WTC11 (cell line): ENCODE data around the gene MAP4K4. TPM values are rescaled to one million over a fixed set of nuclear protein-coding genes. Genes with fewer than 3 reads are reported as not detected.

Experiments used
- ATAC-seq: fragments of 200-7000 bp; cut with Tn5 transposase; 2 replicates; pipeline ENCODE4 v1.10.0; 2021; ENCODE audit warnings: mild to moderate bottlenecking, moderate library complexity
- CTCF ChIA-PET: fragments of 300-600 bp; sonication (Branson Sonifier 250); formaldehyde crosslinking; loops from one replicate; lab custom pipeline; 2021; ENCODE audit warnings: antibody characterized with exemption; lab: Charles Lee
- POLR2A ChIA-PET: fragments of 350-600 bp; sonication (Branson Sonifier 250); formaldehyde crosslinking; loops from one replicate; lab custom pipeline; 2021; ENCODE audit warnings: antibody characterized with exemption; lab: Charles Lee
- DNase-seq: peaks from one replicate; pipeline ENCODE4 v3.0.0; 2021; ENCODE audit warnings: low spot score
- H3K27ac Mint-ChIP-seq: 2 replicates; pipeline ENCODE4 v1.8.0; 2021; ENCODE audit warnings: mixed read lengths
- H3K27me3 Mint-ChIP-seq: 2 replicates; pipeline ENCODE4 v1.8.0; 2021; ENCODE audit warnings: low read depth, mild to moderate bottlenecking, moderate library complexity, mixed read lengths
- H3K36me3 Mint-ChIP-seq: 2 replicates; pipeline ENCODE4 v1.8.0; 2021; ENCODE audit warnings: mixed read lengths
- H3K4me1 Mint-ChIP-seq: 2 replicates; pipeline ENCODE4 v1.8.0; 2022; ENCODE audit warnings: mixed read lengths
- H3K4me3 Mint-ChIP-seq: 2 replicates; pipeline ENCODE4 v1.8.0; 2021; ENCODE audit warnings: mild to moderate bottlenecking, moderate library complexity, mixed read lengths
- H3K9me3 Mint-ChIP-seq: 2 replicates; pipeline ENCODE4 v1.8.0; 2021; ENCODE audit warnings: mixed read lengths
- CREM ChIP-seq: sonication (generic); formaldehyde crosslinking; IDR thresholded peaks from 2 replicates; pipeline ENCODE4 v1.8.1; 2022; ENCODE audit warnings: mild to moderate bottlenecking, missing genetic modification reagents, moderate library complexity
- EMX1 ChIP-seq: fragments of 250-450 bp; sonication (Bioruptor Pico); IDR thresholded peaks from 2 replicates; pipeline ENCODE4 v1.8.0; 2021; ENCODE audit warnings: mild to moderate bottlenecking
- ERG ChIP-seq: fragments of 250-450 bp; sonication (Bioruptor Pico); IDR thresholded peaks from 2 replicates; pipeline ENCODE4 v1.8.0; 2021; ENCODE audit warnings: mild to moderate bottlenecking
- ESRRA ChIP-seq: sonication (generic); formaldehyde crosslinking; IDR thresholded peaks from 2 replicates; pipeline ENCODE4 v1.8.1; 2022; ENCODE audit warnings: mild to moderate bottlenecking, missing genetic modification reagents, borderline replicate concordance
- FOXP4 ChIP-seq: sonication (generic); formaldehyde crosslinking; IDR thresholded peaks from 2 replicates; pipeline ENCODE4 v1.8.0; 2022; ENCODE audit warnings: mild to moderate bottlenecking, missing genetic modification reagents
- GTF2I ChIP-seq: fragments of 250-450 bp; sonication (Bioruptor Pico); conservative IDR thresholded peaks from 2 replicates; pipeline ENCODE4 v1.4.0; 2021; ENCODE audit warnings: mild to moderate bottlenecking
- IRF2 ChIP-seq: sonication (generic); formaldehyde crosslinking; IDR thresholded peaks from 2 replicates; pipeline ENCODE4 v1.8.0; 2022; ENCODE audit warnings: low read depth, missing genetic modification reagents, borderline replicate concordance
- MAX ChIP-seq: sonication (generic); formaldehyde crosslinking; IDR thresholded peaks from 2 replicates; pipeline ENCODE4 v1.8.0; 2022; ENCODE audit warnings: mild to moderate bottlenecking, missing genetic modification reagents
- MYBL2 ChIP-seq: sonication (generic); formaldehyde crosslinking; IDR thresholded peaks from 2 replicates; pipeline ENCODE4 v1.8.1; 2023; ENCODE audit warnings: mild to moderate bottlenecking, moderate library complexity, missing genetic modification reagents
- NR2C2 ChIP-seq: sonication (generic); formaldehyde crosslinking; IDR thresholded peaks from 2 replicates; pipeline ENCODE4 v1.8.0; 2022; ENCODE audit warnings: mild to moderate bottlenecking, missing genetic modification reagents
- PREB ChIP-seq: sonication (generic); formaldehyde crosslinking; IDR thresholded peaks from 2 replicates; pipeline ENCODE4 v1.8.1; 2022; ENCODE audit warnings: mild to moderate bottlenecking, missing genetic modification reagents, moderate library complexity, borderline replicate concordance
- RELA ChIP-seq: sonication (generic); formaldehyde crosslinking; IDR thresholded peaks from 2 replicates; pipeline ENCODE4 v1.8.1; 2022; ENCODE audit warnings: missing genetic modification reagents, mild to moderate bottlenecking, borderline replicate concordance
- SMAD3 ChIP-seq: sonication (generic); formaldehyde crosslinking; IDR thresholded peaks from 2 replicates; pipeline ENCODE4 v1.8.0; 2022; ENCODE audit warnings: missing genetic modification reagents, mild to moderate bottlenecking, borderline replicate concordance
- TP53 ChIP-seq: sonication (generic); formaldehyde crosslinking; IDR thresholded peaks from 2 replicates; pipeline ENCODE4 v1.8.1; 2023; ENCODE audit warnings: mild to moderate bottlenecking, missing genetic modification reagents
- ZNF121 ChIP-seq: sonication (generic); formaldehyde crosslinking; IDR thresholded peaks from 2 replicates; pipeline ENCODE4 v1.8.0; 2023; ENCODE audit warnings: missing genetic modification reagents
- ZNF232 ChIP-seq: sonication (generic); formaldehyde crosslinking; IDR thresholded peaks from 2 replicates; pipeline ENCODE4 v1.8.0; 2022; ENCODE audit warnings: mild to moderate bottlenecking, missing genetic modification reagents
- ZNF281 ChIP-seq: sonication (generic); formaldehyde crosslinking; IDR thresholded peaks from 2 replicates; pipeline ENCODE4 v1.8.0; 2023; ENCODE audit warnings: mild to moderate bottlenecking, missing genetic modification reagents
- total RNA-seq: library from RNA; stranded (reverse); gene quantifications from 3 replicates; pipeline ENCODE4 v1.2.3, GENCODE V29; 2021
- TF ChIP-seq, protein P1 (sequence below): sonication (generic); formaldehyde crosslinking; conservative IDR thresholded peaks from 2 replicates; pipeline ENCODE4 v1.8.1; 2023; ENCODE audit warnings: mild to moderate bottlenecking, low read depth, missing genetic modification reagents, moderate library complexity
- TF ChIP-seq, protein P2 (sequence below): sonication (generic); formaldehyde crosslinking; IDR thresholded peaks from 2 replicates; pipeline ENCODE4 v1.8.1; 2023; ENCODE audit warnings: mild to moderate bottlenecking, missing genetic modification reagents
- TF ChIP-seq, protein P3 (sequence below): fragments of 250-450 bp; sonication (Bioruptor Pico); IDR thresholded peaks from 2 replicates; pipeline ENCODE4 v1.9.0; 2021; ENCODE audit warnings: moderate library complexity, mild to moderate bottlenecking, inconsistent platforms, borderline replicate concordance

The MAP4K4 gene
- total RNA-seq, 1 experiment from 2014 or later, result 112 TPM

GRCh38 chr2:101781326-101781725 lies 83.8 kb downstream of the MAP4K4 start (continued):
- TF ChIP-seq GTF2I (CRISPR knock-in tag), result no peak
- TF ChIP-seq, protein P1, sequence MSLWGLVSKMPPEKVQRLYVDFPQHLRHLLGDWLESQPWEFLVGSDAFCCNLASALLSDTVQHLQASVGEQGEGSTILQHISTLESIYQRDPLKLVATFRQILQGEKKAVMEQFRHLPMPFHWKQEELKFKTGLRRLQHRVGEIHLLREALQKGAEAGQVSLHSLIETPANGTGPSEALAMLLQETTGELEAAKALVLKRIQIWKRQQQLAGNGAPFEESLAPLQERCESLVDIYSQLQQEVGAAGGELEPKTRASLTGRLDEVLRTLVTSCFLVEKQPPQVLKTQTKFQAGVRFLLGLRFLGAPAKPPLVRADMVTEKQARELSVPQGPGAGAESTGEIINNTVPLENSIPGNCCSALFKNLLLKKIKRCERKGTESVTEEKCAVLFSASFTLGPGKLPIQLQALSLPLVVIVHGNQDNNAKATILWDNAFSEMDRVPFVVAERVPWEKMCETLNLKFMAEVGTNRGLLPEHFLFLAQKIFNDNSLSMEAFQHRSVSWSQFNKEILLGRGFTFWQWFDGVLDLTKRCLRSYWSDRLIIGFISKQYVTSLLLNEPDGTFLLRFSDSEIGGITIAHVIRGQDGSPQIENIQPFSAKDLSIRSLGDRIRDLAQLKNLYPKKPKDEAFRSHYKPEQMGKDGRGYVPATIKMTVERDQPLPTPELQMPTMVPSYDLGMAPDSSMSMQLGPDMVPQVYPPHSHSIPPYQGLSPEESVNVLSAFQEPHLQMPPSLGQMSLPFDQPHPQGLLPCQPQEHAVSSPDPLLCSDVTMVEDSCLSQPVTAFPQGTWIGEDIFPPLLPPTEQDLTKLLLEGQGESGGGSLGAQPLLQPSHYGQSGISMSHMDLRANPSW (CRISPR knock-in tag), result no peak
- TF ChIP-seq ESRRA (CRISPR knock-in tag), result no peak
- TF ChIP-seq IRF2 (CRISPR knock-in tag), result no peak

DNA sequence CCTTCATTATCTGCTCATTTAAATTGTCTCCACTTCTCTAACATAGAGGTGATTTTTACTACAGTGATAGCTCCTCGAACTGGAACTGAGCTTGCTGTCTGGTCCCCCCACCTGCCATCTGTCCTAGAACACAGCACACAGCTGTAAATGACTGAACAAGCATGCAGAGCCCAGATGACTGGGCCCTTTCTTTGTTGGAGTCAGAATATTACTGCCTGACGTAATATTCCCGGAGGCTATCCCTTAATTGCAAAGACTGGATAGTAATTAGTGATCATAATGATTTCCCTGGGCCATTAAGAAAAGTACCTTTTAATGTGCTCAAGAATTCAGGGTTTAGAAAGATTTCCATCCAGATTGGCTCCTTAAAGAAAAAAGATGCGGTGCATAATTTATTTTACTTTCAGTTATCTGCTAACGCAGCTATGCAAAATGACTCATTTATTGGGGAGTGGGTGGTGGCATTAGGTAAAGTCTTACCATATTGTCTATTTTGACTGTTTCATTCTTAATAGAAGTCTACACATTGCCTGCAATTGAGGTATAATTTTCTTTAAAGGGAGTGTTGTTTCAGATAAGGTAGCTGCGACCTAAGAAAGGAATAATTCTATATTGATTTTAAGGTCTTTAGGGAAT lies 84.4 kb downstream of the MAP4K4 start:
- no peak overlapping the region for H3K4me3 Mint-ChIP-seq
- H3K36me3 Mint-ChIP-seq, result no peaks in the 10 kb centered on the region
- DNase-seq (no peak), ATAC-seq (no peak)
- H3K9me3 Mint-ChIP-seq, result no peaks in the 10 kb centered on the region
- ChIA-PET CTCF (interaction anchor here (1.3 to 3.6 kb wide), 3 partner anchors 11 to 56 kb away, joined by 3 to 17 read pairs (median 4); no protein-coding TSS in a partner anchor), POLR2A (interaction anchor here (1.0 kb wide), 1 partner anchor 11 kb away, joined by 3 read pairs; no protein-coding TSS in a partner anchor)
- peaks cover 79% of the 10 kb centered on the region for H3K4me1 Mint-ChIP-seq
- no peak overlapping the region; the same call in 1 of the 2 replicates for H3K27ac Mint-ChIP-seq
- H3K27me3 Mint-ChIP-seq, result no peaks in the 10 kb centered on the region
- TF ChIP-seq EMX1 (CRISPR knock-in tag) (no peak), ZNF232 (no peak), MAX (CRISPR knock-in tag) (no peak), FOXP4 (no peak), TP53 (CRISPR knock-in tag) (no peak), PREB (CRISPR knock-in tag) (no peak), NR2C2 (CRISPR knock-in tag) (no peak), MYBL2 (CRISPR knock-in tag) (no peak), CREM (CRISPR knock-in tag) (no peak), ZNF281 (CRISPR knock-in tag) (no peak), ZNF121 (no peak), ERG (CRISPR knock-in tag) (no peak), RELA (CRISPR knock-in tag) (no peak), SMAD3 (no peak)
- TF ChIP-seq, protein P1 (CRISPR knock-in tag), result no peak
- TF ChIP-seq, protein P2, sequence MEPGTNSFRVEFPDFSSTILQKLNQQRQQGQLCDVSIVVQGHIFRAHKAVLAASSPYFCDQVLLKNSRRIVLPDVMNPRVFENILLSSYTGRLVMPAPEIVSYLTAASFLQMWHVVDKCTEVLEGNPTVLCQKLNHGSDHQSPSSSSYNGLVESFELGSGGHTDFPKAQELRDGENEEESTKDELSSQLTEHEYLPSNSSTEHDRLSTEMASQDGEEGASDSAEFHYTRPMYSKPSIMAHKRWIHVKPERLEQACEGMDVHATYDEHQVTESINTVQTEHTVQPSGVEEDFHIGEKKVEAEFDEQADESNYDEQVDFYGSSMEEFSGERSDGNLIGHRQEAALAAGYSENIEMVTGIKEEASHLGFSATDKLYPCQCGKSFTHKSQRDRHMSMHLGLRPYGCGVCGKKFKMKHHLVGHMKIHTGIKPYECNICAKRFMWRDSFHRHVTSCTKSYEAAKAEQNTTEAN, result no peak
- TF ChIP-seq, protein P3, sequence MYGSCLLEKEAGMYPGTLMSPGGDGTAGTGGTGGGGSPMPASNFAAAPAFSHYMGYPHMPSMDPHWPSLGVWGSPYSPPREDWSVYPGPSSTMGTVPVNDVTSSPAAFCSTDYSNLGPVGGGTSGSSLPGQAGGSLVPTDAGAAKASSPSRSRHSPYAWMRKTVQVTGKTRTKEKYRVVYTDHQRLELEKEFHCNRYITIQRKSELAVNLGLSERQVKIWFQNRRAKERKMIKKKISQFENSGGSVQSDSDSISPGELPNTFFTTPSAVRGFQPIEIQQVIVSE (CRISPR knock-in tag), result no peak
